ENCODE measurements around the gene POLK.

POLK gene

GRCh38 chr5:75611311-75612225 lies 99.9 kb downstream of the POLK start, which contains the start of gene ANKDD1B:
ANKDD1B (plus strand) TSS chr5:75611453; CDS start chr5:75611635, 182 bp downstream.
- DNase-seq: no peak

- DNase-seq: no peak
Measured at GRCh38 chr5:75612226-75612569, 100.5 kb downstream of the POLK start.

- DNase-seq: no peak
Measured at GRCh38 chr5:75612901-75613300, 101.2 kb downstream of the POLK start.

DNA sequence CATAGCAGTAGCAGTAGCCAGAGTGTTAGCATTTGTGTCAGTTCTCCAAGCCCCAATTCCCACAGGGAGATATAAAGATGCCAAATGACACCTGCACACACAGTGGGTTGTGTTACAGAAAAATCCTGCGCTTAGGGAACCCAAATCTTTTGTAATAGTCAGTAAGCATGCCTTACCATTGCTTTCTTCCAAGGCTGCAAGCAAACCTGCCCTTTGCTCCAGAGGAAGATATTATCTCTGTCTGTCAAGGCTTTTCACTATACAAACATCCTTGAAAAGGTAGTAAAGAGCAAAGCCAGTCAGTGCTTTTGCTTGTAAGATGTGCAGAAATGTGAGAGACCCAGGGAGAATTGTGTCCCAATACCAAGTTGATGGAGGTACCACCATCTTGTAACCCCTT lies 102.5 kb downstream of the POLK start:
- no peak for DNase-seq

- no peak for DNase-seq
Measured at GRCh38 chr5:75616371-75616881, 104.7 kb downstream of the POLK start.

- DNase-seq: no peak
Measured at GRCh38 chr5:75616971-75617621, 105.4 kb downstream of the POLK start.

DNA sequence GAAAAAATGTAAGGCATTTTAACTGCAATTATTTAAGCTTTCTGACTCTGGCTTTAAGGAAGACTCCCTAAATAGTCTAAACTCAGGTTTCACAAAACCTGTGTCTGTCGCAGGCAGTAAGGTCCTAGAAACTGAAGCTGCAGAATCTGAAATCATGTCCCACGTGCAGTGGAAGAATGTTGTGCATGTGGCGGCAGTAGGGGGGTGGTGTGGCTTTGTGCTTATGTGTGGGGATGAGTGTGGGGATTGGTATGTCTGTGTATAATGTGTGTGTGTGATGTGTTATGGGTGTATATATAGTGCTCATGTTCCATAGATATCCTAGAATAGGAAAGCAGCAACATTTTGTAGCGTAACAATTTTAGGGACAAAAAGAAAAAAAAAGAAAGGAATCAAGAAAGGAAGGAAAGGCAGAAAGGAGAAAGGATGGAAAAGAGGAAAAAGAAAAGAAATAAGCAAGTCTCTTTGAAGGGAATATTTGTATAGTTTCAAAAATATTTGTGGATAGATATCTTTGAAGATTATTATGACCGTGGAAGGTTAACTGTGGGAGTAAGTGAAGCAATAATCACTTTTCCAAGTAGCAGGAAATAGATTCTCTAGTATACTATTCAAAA lies 106.2 kb downstream of the POLK start:
- no peak for DNase-seq

DNA sequence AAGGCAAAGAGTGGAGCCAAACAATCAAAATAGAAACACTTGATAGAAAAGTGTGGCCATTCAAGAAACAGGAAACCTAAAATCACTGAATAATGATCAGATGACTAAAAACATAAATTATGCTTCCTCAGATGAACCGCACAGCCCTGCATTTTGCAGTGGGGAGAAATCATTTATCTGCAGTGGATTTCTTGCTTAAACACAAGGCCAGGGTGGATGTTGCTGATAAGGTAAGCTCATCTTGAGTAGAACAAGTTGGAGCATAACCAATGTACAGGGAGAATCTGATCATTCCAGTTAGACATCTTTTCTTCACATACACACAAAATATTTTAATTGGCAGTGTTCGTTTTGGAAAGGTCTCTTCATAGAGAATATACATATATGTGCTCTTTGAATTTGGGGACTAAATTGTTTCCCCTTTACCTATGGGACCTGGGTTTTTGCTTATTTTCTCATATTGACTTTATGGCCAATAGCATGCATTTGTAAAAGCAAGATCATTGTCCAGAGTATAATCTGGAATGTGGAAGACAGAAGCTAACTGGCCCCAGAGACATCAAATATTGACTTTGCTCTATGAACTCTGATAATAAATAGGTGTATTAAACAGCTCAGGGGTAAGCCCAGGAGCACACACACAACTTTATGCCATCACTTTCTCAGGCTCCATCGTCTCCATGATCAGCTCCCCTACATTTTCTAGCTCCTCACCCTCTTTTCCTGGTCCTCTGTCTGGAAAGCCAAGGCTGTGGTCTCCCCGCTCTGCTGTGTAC lies 108.7 kb downstream of the POLK start:
- no peak for DNase-seq

GRCh38 chr5:75622564-75622963 lies 110.9 kb downstream of the POLK start:
- peak; percentile 8 for DNase-seq

DNA sequence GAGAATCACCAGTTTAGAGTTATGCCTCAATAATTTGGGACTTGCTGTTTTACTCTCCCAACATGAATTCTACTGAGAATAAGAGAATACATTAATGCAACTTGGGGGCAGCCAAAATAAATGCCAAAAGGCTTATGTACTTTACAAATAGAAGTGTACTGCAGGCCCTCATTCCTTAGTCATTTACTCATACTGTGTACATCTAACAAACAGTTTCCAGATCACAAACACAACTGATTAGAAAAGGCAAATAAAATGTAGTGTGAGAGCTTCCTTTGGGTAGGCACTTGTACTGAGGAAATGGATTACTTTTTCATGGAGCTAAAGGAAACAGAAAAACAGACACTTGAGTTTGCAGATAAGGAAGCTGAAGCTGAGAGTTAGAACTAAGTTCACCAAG lies 112.2 kb downstream of the POLK start:
- DNase-seq: no peak

DNA sequence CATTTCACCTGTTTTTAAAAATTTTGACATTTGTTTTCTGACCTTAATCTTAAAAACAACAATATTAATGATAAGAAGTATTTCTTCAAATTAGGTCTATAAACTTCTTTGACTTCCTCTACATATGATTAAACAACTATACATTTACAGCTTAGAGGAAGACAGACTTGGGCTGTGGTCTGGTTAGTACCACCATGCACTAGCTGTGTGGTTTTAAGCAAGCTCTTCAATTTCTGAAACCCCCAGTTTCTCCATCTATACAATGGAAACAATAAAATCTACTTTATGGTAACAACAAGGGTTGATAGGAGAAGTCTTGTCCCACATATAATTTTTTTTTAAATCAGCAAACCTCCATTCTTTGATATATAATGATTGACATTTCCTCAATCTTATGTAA lies 115.3 kb downstream of the POLK start:
- DNase-seq: no peak

GRCh38 chr5:75627801-75628200 lies 116.1 kb downstream of the POLK start:
- no peak for DNase-seq

DNA sequence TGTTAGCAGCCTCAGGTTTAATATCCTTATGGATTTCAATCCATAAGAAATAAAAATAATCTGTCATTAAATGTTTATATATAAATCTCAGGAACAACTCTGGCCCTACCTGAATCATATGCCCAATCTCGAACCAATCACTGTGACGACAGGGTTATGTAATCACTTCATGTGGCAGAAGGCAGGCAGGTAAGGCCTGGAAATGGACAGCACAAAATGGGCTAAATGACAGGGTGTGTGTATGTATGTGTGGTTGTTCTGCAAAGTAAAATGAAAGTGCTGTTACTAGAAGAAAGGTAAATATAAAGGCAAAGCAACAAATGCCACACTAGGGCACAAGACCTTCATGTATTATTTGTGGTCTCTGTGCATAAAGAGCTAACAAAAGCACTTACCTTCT lies 119.2 kb downstream of the POLK start:
- DNase-seq: no peak

DNA sequence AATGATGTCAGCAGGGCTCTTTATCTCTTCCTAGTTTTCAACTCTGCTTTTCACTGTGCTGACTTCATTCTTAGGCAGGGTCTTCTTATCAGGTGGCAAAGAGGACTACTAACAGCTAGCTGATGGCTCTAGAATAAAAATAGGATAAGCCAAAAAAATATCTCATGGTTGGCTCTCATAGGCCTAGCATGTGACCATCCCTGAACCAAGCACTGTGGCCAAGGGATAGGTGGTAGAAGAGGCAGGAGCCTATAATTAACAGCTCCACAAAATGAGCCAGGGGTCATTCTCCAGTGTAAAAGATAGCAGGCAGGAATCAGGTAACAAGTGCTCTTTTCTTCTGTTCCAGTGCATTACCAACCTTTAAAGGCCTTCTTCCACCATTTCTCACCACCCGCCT lies 120.6 kb downstream of the POLK start:
- no peak for DNase-seq

DNA sequence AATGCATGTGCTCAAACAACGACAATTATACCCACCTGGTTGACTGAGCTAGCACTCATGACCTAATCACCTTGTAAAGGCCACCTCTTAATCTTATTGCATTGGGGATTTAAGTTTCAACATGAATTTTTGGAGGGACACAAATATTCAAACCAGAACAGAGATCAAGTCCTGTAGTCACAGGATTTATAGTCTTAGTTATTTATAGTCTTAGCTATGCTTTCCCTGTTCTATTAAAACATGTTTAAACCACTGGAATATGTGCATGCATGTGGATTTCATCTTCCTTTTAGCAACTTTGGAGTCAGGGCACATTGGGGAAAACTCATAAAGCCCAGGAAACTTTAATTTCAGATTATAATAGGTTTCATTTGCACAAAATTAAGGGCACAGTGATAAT lies 126.3 kb downstream of the POLK start:
- no peak for DNase-seq

GRCh38 chr5:75639535-75640311 lies 128.0 kb downstream of the POLK start:
- DNase-seq: no peak

- DNase-seq: no peak
Measured at GRCh38 chr5:75640395-75640794, 128.7 kb downstream of the POLK start.

GRCh38 chr5:75640826-75641225 lies 129.1 kb downstream of the POLK start:
- no peak for DNase-seq

GRCh38 chr5:75648712-75649111 lies 137.0 kb downstream of the POLK start:
- no peak for DNase-seq

Measured in DMS79 (cell line).